Stimulated activated CD4-positive, alpha-beta T cell treated with anti-CD3 and anti-CD28 coated beads, Interleukin-2, amount 100 ng/mL, for 4 hours (primary cell): Measurements from ENCODE around the gene LHFPL5.

Experiments
- DNase-seq: peaks from one replicate; pipeline ENCODE4 v3.0.0-alpha.2; 2020; ENCODE audit warnings: low read depth

The LHFPL5 gene

GRCh38 chr6:35857853-35858252, 52.7 kb downstream of the LHFPL5 start:
- DNase-seq, result no peak

GRCh38 chr6:35859367-35859766, 54.2 kb downstream of the LHFPL5 start:
- no peak for DNase-seq
